GM18867 (cell line): ENCODE measurements around the gene ZNF610.
A peak's percentile ranks its signal among the peaks of the same experiment; 100 is the strongest.
"Not testable (repeated sequence)": the region's sequence is repeated elsewhere in the genome, so short reads cannot be mapped to it uniquely, and the experiment has no call there.

Source experiments
- ATAC-seq: cut with Tn5 transposase; IDR thresholded peaks from one replicate; pipeline ENCODE4 v1.9.1; 2021; ENCODE audit warnings: mild to moderate bottlenecking, moderate library complexity; ENCODE audit not compliant: unreplicated experiment

Gene ZNF610

GRCh38 chr19:52336117-52336790, at the start of gene ZNF610:
Gene ZNF610, plus strand, starts transcription at chr19:52336243. Its CDS starts 12,930 bp downstream, at chr19:52349173.
- no peak for ATAC-seq

- ATAC-seq: no peak
Measured at GRCh38 chr19:52286256-52286655, 49.8 kb upstream of the ZNF610 start.

DNA sequence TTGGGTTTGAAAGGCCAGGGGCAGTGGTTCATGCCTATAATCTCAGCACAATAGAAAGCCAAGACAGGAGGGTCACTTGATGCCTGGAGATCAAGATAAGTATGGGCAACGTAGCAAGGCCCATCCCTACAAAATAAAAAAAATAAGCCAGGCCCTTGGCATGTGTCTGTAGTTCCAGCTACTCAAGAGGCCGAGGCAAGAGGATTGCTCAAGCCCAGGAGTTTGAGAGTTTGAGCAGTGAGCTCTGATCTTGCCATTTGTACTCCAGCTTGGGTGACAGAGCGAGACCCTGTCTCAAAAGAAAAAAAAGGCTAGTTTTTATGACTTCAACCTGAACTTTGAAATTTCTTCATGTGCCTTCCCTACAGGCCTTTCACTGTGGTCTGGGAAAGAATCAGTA, 44.3 kb upstream of the ZNF610 start:
- no peak for ATAC-seq

GRCh38 chr19:52292946-52293345, 43.1 kb upstream of the ZNF610 start:
- ATAC-seq: not testable (repeated sequence)

GRCh38 chr19:52296400-52296772, 39.7 kb upstream of the ZNF610 start:
- peak; percentile 22 for ATAC-seq

DNA sequence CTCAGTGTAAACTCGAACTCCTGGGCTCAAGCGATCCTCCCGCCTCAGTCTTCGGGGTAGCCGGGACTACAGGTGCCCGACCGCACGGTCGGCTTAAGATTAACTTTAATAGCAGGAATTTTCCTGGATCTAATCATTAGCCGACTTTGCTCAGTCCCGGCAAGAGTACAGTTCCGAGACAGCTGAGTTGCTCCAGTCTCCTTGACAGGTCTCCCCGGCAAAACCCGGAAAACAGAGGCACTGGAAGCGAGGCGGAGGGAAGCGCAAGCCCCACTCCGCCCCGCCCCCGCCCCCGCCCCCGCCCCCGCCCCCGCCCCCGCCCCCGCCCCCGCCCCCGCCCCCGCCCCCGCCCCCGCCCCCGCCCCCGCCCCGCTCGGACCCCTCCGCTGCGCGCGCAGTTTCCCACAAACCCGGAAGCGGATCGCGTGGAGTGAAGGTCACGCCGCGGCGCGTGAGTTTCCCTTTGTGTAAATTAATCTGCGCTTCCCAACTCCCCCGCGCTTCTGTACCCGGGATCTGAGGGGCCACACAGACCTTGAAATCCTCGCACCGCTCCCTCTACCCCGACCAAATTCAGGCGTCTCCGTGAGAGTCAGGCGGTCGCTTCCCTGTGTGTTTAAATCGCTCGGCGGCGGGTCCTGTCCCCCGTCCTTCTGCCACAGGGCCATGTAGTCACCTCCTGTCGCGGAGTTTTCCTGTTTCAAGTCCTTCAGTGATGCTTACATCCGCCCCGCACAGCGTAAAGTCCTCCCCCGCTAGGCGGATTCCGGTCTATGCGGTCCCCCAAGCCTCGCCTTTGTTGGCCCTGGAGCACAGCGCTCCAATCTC, 39.1 kb upstream of the ZNF610 start, which contains the start of gene ZNF480:
Gene ZNF480, plus strand, starts transcription at position 397 of the 828 bp plus-strand sequence. CDS start 3,244 bp downstream, outside the sequence.
- peak; percentile 67 for ATAC-seq

DNA sequence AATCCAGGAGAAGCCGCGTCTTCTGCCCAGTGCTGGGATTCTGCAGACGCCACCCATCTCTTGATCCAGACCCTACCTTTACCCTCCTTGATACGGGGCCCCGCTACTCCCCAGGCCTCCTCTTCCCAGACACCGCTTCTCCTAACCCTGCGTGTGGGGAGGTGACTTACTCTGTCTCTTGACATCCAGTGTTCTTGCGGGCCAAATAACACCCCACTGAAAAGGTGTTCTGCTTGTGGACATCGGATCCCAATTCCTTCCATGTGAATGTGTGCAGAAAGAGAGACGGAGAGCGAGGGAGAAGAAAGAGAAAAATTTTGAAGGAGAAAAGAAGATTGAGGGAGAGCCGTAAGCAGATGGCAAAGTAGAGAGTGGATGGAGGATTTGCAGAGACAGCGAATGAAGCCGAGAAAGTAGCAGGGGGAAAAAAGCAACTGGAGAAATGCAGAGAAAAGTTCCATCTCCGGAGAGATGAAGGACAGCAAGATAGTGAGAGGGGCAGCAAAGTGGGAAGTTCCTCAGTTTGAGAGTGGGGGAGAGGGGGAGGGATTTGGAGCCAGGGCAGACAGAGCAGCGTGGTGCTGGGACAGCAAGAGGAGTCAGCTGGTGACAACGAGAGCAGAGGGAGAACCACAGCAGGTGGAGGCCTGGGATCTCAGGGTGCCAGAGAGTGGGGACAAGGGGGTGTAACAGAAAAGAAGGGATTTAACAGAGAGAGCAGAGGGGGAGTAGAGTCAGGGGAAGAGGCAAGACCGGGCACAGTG, 38.3 kb upstream of the ZNF610 start:
- ATAC-seq: no peak

- no peak for ATAC-seq
Measured at GRCh38 chr19:52307275-52307674, 28.8 kb upstream of the ZNF610 start.

- no peak for ATAC-seq
Measured at GRCh38 chr19:52322429-52322828, 13.6 kb upstream of the ZNF610 start.

DNA sequence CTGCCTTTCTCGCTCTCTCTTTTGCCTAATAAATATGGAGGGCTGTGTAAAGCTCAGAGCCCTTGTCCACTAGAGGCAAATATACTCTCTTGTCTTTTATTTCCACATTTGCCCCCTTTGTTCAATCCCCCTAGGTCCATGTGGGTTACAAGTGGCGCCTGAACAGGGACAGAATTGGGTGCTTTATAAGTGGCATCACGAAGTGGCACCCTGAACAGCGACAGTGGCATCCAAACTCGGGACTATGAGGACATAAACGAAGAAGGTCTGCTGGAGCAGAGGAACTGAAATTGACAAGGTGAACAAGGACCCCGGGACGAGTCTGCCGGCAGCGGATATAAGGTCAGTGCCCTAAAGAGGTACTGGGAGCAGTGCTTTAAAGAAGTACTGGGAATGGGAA, 4.3 kb upstream of the ZNF610 start:
- no peak for ATAC-seq

- ATAC-seq: no peak
Measured at GRCh38 chr19:52335768-52336116, 301 bp upstream of the ZNF610 start.

DNA sequence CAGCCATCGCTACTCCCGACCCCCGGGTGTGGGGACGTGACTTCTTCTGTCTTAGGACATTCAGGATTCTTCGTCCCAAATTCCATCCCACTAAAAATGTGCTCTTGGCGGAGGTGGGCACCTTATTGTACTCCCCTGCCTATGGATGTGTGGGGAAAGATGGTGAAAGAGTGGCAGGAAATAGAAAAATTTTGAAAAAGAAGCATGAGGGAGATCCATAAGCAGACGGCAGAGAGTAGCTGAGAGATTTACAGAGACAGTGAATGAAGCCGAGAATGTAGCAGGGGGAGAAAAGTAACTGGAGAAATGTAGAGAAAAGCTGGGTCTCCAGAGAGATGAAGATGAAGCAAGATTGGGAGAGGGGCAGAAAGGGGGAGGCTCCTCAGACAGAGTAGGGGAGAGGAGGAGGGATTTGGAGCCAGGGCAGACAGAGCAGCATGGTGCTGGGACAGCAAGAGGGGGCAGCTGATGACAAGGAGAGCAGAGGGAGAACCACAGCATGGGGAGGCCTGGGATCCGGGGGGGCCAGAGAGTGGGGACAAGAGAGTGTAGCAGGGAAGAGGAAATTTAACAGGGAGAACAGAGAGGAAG, 843 bp downstream of the ZNF610 start:
- ATAC-seq: no peak

GRCh38 chr19:52339022-52339421, 3.0 kb downstream of the ZNF610 start:
- not testable (repeated sequence) for ATAC-seq

- ATAC-seq: no peak
Measured at GRCh38 chr19:52343548-52343947, 7.5 kb downstream of the ZNF610 start.

DNA sequence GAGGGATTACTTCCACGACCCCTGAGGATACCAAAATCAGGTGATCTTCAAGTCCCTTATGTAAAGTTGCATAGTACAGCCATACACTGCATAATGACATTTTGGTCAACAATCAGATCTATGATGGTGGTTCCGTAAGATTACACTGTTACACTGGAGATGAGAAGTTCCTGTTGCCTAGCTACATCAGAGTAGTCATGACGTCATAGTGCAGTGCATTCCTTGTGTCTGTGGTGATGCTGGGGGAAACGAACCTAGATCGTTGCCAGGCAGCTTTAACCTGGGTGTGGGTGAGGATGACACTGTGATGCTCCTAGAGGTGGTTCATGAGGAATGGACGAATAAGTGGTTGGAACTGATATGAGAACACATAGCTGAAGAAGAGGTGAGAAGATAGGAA, 9.1 kb downstream of the ZNF610 start:
- ATAC-seq: no peak

- ATAC-seq: no peak
Measured at GRCh38 chr19:52351512-52351911, 15.5 kb downstream of the ZNF610 start.

GRCh38 chr19:52366414-52366824, 30.4 kb downstream of the ZNF610 start:
- no peak for ATAC-seq

DNA sequence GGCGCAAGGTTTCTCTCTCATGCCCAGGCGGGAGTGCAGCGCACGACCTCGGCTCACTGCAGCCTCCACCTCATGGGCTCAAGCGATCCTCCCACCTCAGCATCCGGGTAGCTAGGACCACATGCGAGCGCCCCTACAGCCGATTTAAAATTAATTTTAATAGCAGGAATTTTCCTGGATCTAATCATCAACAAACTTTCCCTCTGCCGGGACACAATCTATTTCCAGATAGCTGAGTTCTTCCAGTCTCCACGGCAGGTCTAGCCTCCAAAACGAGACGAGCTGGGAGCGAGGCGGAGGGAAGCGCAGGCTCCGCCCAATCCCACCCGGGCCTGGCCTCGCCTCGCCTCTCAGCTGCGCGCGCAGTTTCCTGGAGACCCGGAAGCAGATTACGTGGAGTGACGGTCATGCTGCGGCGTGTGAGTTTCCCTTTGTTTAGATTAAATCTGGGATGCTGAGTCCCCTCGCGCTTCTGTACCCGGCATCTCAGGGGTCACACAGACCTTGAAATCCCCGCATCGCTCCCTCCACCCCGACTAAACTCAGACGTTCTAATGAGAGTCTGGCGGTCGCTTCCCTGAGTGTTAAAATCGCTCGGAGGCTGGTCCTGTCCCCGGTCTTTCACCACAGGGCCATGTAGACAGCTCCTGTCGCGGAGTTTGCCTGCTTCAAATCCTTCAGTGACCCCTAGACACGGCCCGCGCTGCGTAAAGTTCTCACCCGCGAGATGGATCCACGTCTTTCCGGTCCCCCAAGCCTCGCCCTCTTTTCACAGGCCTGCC, 33.7 kb downstream of the ZNF610 start, which contains the start of gene ZNF880:
Gene ZNF880, plus strand, starts transcription at position 365 of the 782 bp plus-strand sequence. Its CDS starts 43 bp downstream, at position 408.
- no peak for ATAC-seq

DNA sequence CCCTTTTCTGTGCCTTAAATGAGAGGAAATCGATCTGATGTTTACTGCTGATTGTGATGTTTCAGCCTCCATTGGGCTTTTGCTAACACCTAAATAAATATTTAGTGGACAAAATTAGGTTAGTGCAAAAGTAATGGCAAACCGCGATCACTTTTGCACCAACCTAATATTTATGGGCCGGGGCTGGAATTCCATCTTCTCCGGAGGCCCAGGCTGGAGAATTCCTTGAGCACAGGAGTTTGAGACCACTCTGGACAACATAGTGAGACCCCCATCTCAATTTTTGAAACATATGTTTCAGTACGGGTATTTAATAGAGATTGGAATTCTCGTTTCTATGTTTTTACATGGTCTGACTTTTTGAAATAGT, 34.3 kb downstream of the ZNF610 start:
- no peak for ATAC-seq

DNA sequence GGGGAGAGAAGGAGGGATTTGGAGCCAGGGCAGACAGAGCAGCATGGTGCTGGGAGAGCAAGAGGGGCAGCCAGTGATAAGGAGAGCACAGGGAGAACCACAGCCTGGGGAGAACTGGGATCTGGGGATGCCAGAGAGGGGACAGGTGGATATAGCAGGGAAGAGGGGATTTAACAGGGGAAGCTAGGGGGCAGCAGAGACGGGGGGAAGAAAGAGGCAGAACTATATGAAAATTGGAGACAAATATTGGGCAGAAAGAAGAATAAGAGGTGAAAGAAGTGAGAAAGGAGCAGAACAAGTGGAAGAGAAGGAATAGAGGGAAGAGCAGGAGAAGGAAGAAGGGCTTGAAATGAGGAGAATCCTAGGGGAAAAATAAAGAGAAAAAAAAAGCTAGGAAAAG, 55.1 kb downstream of the ZNF610 start:
- no peak for ATAC-seq
